ENCODE measurements around the gene DNAJB14. TPM values are rescaled to one million over a fixed set of nuclear protein-coding genes. Genes with fewer than 3 reads are reported as not detected.
A peak's percentile ranks its signal among the peaks of the same experiment; 100 is the strongest.

DNAJB14 gene
- total and polyA plus RNA-seq, 2 experiments from 2014 or later, result 24.9 to 27.3 TPM

DNA sequence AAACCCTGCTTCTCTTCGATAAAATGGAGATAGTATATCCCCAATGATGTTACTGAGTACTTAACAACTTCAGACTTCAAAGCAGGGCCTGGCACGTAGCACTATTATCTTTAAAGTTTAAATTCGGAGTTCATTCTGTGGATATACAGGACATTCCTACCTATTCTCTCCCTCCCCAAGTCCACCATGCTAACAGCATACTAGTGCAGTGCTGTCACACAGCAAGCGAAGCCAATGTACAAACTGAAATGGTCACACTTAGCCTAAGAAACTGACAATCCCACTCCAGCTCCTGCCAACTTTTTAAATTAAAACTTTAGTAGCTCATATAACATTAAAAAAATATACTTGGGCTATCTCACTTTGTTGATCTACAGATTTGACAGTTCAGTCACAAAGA, 1.2 kb upstream of the DNAJB14 start:
- Mint-ChIP-seq H3K4me1 (peaks cover 32% of the 10 kb centered on the region), H3K27ac (peak overlapping the region; percentile 94; the same call in 1 of the 2 replicates), H3K9me3 (no peaks in the 10 kb centered on the region), H3K36me3 (ENCODE audit: low read depth) (peaks cover 12% of the 10 kb centered on the region), H3K27me3 (ENCODE audit: insufficient read depth, low read depth, poor library complexity) (peaks cover 12% of the 10 kb centered on the region), H3K4me3 (no peak overlapping the region; the same call in 2 of the 3 replicates)
- ATAC-seq (no peak), DNase-seq (ENCODE audit: low spot score) (no peak)
- Histone ChIP-seq H3K4me2 (peak overlapping the region; percentile 81), H3K4me3 (peak overlapping the region; percentile 96), H4K20me1 (replicated peaks; ENCODE audit: insufficient read depth) (peaks cover 26% of the 10 kb centered on the region), H3F3A (replicated peaks; ENCODE audit: low read depth) (peaks cover 29% of the 10 kb centered on the region), H3K27me3 (ENCODE audit: insufficient read depth) (no peaks in the 10 kb centered on the region), H3K27ac (ENCODE audit: low read depth) (peak overlapping the region; percentile 100), H3K36me3 (ENCODE audit: insufficient read depth) (peaks cover 12% of the 10 kb centered on the region), H2AFZ (no peak overlapping the region), H3K9me2 (ENCODE audit: insufficient read depth) (no peaks in the 10 kb centered on the region), H3K4me1 (ENCODE audit: insufficient read depth) (peaks cover 42% of the 10 kb centered on the region), H3K79me2 (replicated peaks; ENCODE audit: insufficient read depth) (peaks cover 60% of the 10 kb centered on the region)
- TF ChIP-seq POLR2AphosphoS5 (IDR thresholded peaks at IDR 0.05; ENCODE audit: low read depth) (no peak), JUNB (IDR thresholded peaks at IDR 0.05; ENCODE audit: unreplicated experiment) (no peak), EZH2phosphoT487 (IDR thresholded peaks at IDR 0.05; ENCODE audit: unreplicated experiment) (no peak), EZH2 (IDR thresholded peaks at IDR 0.05; ENCODE audit: low read depth, unreplicated experiment) (no peak), STAT1 (IDR thresholded peaks at IDR 0.05; ENCODE audit: unreplicated experiment) (no peak), CREB1 (CRISPR knock-in tag; IDR thresholded peaks at IDR 0.05; ENCODE audit: low read depth) (no peak), ZNF331 (CRISPR knock-in tag; IDR thresholded peaks at IDR 0.05; ENCODE audit: low read depth) (no peak)
- TF ChIP-seq, protein P1, sequence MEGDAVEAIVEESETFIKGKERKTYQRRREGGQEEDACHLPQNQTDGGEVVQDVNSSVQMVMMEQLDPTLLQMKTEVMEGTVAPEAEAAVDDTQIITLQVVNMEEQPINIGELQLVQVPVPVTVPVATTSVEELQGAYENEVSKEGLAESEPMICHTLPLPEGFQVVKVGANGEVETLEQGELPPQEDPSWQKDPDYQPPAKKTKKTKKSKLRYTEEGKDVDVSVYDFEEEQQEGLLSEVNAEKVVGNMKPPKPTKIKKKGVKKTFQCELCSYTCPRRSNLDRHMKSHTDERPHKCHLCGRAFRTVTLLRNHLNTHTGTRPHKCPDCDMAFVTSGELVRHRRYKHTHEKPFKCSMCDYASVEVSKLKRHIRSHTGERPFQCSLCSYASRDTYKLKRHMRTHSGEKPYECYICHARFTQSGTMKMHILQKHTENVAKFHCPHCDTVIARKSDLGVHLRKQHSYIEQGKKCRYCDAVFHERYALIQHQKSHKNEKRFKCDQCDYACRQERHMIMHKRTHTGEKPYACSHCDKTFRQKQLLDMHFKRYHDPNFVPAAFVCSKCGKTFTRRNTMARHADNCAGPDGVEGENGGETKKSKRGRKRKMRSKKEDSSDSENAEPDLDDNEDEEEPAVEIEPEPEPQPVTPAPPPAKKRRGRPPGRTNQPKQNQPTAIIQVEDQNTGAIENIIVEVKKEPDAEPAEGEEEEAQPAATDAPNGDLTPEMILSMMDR (conservative IDR thresholded peaks at IDR 0.05; ENCODE audit: low read depth in 2 of 2), result no peak
- TF ChIP-seq, protein P2, sequence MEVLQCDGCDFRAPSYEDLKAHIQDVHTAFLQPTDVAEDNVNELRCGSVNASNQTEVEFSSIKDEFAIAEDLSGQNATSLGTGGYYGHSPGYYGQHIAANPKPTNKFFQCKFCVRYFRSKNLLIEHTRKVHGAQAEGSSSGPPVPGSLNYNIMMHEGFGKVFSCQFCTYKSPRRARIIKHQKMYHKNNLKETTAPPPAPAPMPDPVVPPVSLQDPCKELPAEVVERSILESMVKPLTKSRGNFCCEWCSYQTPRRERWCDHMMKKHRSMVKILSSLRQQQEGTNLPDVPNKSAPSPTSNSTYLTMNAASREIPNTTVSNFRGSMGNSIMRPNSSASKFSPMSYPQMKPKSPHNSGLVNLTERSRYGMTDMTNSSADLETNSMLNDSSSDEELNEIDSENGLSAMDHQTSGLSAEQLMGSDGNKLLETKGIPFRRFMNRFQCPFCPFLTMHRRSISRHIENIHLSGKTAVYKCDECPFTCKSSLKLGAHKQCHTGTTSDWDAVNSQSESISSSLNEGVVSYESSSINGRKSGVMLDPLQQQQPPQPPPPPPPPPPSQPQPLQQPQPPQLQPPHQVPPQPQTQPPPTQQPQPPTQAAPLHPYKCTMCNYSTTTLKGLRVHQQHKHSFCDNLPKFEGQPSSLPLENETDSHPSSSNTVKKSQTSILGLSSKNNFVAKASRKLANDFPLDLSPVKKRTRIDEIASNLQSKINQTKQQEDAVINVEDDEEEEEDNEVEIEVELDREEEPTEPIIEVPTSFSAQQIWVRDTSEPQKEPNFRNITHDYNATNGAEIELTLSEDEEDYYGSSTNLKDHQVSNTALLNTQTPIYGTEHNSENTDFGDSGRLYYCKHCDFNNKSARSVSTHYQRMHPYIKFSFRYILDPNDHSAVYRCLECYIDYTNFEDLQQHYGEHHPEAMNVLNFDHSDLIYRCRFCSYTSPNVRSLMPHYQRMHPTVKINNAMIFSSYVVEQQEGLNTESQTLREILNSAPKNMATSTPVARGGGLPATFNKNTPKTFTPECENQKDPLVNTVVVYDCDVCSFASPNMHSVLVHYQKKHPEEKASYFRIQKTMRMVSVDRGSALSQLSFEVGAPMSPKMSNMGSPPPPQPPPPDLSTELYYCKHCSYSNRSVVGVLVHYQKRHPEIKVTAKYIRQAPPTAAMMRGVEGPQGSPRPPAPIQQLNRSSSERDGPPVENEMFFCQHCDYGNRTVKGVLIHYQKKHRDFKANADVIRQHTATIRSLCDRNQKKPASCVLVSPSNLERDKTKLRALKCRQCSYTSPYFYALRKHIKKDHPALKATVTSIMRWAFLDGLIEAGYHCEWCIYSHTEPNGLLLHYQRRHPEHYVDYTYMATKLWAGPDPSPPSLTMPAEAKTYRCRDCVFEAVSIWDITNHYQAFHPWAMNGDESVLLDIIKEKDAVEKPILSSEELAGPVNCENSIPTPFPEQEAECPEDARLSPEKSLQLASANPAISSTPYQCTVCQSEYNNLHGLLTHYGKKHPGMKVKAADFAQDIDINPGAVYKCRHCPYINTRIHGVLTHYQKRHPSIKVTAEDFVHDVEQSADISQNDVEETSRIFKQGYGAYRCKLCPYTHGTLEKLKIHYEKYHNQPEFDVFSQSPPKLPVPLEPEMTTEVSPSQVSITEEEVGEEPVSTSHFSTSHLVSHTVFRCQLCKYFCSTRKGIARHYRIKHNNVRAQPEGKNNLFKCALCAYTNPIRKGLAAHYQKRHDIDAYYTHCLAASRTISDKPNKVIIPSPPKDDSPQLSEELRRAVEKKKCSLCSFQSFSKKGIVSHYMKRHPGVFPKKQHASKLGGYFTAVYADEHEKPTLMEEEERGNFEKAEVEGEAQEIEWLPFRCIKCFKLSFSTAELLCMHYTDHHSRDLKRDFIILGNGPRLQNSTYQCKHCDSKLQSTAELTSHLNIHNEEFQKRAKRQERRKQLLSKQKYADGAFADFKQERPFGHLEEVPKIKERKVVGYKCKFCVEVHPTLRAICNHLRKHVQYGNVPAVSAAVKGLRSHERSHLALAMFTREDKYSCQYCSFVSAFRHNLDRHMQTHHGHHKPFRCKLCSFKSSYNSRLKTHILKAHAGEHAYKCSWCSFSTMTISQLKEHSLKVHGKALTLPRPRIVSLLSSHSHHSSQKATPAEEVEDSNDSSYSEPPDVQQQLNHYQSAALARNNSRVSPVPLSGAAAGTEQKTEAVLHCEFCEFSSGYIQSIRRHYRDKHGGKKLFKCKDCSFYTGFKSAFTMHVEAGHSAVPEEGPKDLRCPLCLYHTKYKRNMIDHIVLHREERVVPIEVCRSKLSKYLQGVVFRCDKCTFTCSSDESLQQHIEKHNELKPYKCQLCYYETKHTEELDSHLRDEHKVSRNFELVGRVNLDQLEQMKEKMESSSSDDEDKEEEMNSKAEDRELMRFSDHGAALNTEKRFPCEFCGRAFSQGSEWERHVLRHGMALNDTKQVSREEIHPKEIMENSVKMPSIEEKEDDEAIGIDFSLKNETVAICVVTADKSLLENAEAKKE (CRISPR knock-in tag; IDR thresholded peaks at IDR 0.05), result no peak
